Endothelial cell (in vitro differentiated cells): ENCODE results near the gene MOCOS. TPM values are rescaled to one million over a fixed set of nuclear protein-coding genes. Genes with fewer than 3 reads are reported as not detected.

Source experiments
- DNase-seq: peaks from one replicate; pipeline ENCODE4 v3.0.0; 2021; ENCODE audit warnings: low spot score
- H3K27ac Mint-ChIP-seq: one replicate; pipeline ENCODE4 v1.8.0; 2021; ENCODE audit warnings: mixed read lengths, inconsistent platforms; ENCODE audit not compliant: unreplicated experiment
- H3K27me3 Mint-ChIP-seq: one replicate; pipeline ENCODE4 v1.8.0; 2021; ENCODE audit warnings: mild to moderate bottlenecking, moderate library complexity, mixed read lengths, inconsistent platforms; ENCODE audit not compliant: unreplicated experiment
- H3K36me3 Mint-ChIP-seq: one replicate; pipeline ENCODE4 v1.8.0; 2021; ENCODE audit warnings: mild to moderate bottlenecking, low read depth, mixed read lengths, inconsistent platforms; ENCODE audit not compliant: unreplicated experiment
- H3K4me1 Mint-ChIP-seq: one replicate; pipeline ENCODE4 v1.8.0; 2021; ENCODE audit warnings: mild to moderate bottlenecking, mixed read lengths, inconsistent platforms; ENCODE audit not compliant: unreplicated experiment
- H3K4me3 Mint-ChIP-seq: one replicate; pipeline ENCODE4 v1.8.0; 2021; ENCODE audit warnings: mild to moderate bottlenecking, mixed read lengths, inconsistent platforms; ENCODE audit not compliant: unreplicated experiment
- H3K9me3 Mint-ChIP-seq: one replicate; pipeline ENCODE4 v1.8.0; 2021; ENCODE audit warnings: mixed read lengths, inconsistent platforms; ENCODE audit not compliant: unreplicated experiment
- total RNA-seq: library from RNA; stranded (reverse); fragmentation: NEBNext Ultra II Directional; extraction: Animal tissue kit (Norgen Biotek cat#: 25700); gene quantifications from one replicate; pipeline ENCODE4 v1.2.1, GENCODE V29; 2021; ENCODE audit not compliant: unreplicated experiment
- TF ChIP-seq, protein P1 (sequence below): fragments of 200-600 bp; sonication (generic); IDR thresholded peaks from one replicate; pipeline ENCODE4 v1.5.0; 2021; ENCODE audit warnings: antibody characterized with exemption; ENCODE audit not compliant: unreplicated experiment

MOCOS gene
- total RNA-seq, 1 donor from 2014 or later = 0.56 TPM

DNA sequence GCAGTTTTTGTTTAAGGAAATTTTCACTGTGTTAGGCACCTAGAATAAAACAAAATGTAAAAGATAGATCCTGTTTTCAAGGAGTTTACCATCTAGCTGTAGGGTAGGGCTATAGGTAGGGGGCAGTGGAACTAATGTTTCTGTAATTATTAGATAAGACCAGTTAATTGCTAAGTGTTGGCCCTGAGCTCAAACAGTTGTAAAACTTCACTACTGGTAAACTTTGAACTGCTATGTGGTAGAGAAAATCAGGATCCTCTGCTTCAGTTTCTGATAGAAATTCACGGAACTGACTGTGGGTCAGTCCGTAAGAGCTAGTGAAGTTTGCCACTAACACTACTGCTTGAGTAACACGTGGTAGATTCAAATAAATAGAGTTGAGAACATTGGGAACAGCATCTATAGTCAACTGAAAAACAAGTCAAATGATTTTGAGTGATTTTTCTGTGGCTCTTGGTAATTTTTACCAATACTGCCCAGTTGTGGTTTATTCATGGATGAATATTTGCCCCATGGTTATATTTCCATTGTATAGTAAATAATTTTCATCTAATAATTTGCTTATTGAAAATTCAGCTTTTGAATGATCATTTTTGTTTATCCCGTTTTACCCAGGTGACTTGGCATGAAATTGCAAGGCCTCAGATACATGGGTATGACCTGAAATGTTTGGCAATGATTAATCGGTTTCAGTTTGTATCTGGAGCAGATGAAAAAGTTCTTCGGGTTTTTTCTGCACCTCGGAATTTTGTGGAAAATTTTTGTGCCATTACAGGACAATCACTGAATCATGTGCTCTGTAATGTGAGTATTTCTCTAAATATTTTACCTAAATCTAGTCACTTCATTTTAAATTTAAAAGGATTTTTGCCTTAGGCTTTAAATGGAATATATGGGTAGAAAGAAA lies 31.2 kb upstream of the MOCOS start:
- H3K4me3 Mint-ChIP-seq = no peak overlapping the region

DNA sequence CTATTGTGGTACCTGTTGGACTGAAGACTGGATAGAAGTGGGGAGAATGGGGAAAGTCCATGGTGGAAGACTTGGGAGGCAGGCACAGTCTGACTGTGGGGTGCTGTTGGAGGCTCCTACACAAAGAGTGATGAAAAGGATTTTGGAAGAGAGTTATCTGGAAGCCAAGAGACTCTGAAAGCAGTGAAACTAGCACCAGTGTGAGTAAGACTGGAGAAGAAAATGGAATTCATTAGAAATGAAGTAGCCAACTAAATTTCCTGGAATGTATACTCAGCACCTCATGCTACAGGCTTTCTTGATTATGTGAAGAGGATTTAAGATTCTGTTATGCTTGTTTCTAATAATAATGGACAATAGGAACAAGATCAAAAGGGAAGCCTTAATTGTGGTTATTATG lies 29.9 kb upstream of the MOCOS start:
- no peak overlapping the region for H3K4me3 Mint-ChIP-seq
- H3K27me3 Mint-ChIP-seq = peaks cover 4% of the 10 kb centered on the region
- peaks cover 30% of the 10 kb centered on the region for H3K36me3 Mint-ChIP-seq
- TF ChIP-seq, protein P1, sequence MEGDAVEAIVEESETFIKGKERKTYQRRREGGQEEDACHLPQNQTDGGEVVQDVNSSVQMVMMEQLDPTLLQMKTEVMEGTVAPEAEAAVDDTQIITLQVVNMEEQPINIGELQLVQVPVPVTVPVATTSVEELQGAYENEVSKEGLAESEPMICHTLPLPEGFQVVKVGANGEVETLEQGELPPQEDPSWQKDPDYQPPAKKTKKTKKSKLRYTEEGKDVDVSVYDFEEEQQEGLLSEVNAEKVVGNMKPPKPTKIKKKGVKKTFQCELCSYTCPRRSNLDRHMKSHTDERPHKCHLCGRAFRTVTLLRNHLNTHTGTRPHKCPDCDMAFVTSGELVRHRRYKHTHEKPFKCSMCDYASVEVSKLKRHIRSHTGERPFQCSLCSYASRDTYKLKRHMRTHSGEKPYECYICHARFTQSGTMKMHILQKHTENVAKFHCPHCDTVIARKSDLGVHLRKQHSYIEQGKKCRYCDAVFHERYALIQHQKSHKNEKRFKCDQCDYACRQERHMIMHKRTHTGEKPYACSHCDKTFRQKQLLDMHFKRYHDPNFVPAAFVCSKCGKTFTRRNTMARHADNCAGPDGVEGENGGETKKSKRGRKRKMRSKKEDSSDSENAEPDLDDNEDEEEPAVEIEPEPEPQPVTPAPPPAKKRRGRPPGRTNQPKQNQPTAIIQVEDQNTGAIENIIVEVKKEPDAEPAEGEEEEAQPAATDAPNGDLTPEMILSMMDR = no peak
- no peak overlapping the region for H3K27ac Mint-ChIP-seq
- DNase-seq = no peak
- no peaks in the 10 kb centered on the region for H3K4me1 Mint-ChIP-seq
- no peaks in the 10 kb centered on the region for H3K9me3 Mint-ChIP-seq

More for the DNA sequence above, 31.2 kb upstream of the MOCOS start:
- no peak overlapping the region for H3K27ac Mint-ChIP-seq
- H3K9me3 Mint-ChIP-seq = no peaks in the 10 kb centered on the region
- TF ChIP-seq, protein P1 = no peak
- no peaks in the 10 kb centered on the region for H3K4me1 Mint-ChIP-seq
- peaks cover 30% of the 10 kb centered on the region for H3K36me3 Mint-ChIP-seq
- peaks cover 4% of the 10 kb centered on the region for H3K27me3 Mint-ChIP-seq
- no peak for DNase-seq

DNA sequence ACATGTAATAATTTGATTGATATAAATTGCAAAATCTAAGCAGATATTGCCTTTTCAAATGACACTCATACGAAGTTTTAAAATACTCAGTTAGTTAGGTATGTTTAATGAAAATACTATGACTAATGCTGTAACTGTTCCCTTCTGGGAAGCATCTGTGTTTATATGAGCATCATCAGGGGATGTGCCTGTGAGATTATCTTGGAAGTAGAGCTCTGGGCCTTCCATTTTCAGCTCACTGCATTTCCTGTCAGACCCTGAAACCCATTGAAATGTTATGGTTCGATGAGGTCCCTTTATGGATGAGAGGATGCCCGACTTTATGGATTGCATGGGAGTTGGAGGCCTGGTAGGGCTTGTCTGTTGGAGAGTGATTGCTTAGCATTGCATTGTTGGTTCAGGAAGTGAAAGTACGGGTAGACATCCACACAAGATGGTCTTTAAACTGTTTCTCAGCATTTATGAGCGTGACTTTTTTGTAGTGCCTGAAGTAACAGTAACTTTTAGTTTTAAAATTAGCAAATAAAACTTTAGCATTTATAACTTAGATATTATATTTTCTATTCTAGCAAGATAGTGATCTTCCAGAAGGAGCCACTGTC lies 28.9 kb upstream of the MOCOS start:
- Mint-ChIP-seq H3K4me1 (no peaks in the 10 kb centered on the region), H3K36me3 (peaks cover 25% of the 10 kb centered on the region), H3K4me3 (no peak overlapping the region), H3K9me3 (no peaks in the 10 kb centered on the region), H3K27ac (no peak overlapping the region), H3K27me3 (peaks cover 4% of the 10 kb centered on the region)
- DNase-seq = no peak
- TF ChIP-seq, protein P1 = no peak

DNA sequence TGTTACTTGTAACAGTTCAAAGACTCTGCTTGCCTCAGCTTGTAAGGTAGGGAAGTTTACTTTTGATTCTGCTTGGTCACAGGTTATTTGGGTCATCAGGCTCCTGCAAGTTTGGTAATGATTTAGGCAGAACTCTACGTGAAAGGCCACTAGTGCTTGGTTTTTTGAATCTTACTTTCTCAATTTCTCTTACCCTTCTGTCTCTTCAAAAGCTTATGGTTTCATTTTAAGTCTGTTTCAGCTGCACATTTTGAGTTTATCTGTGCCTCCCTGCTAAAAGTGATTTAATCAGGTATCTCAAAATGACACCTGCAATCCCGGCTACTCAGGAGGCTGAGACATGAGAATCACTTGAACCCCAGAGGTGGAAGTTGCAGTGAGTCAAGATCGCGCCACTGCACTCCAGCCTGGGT lies 26.3 kb upstream of the MOCOS start:
- H3K9me3 Mint-ChIP-seq = no peaks in the 10 kb centered on the region
- no peak for DNase-seq
- no peak overlapping the region for H3K27ac Mint-ChIP-seq
- peaks cover 16% of the 10 kb centered on the region for H3K36me3 Mint-ChIP-seq
- peaks cover 4% of the 10 kb centered on the region for H3K27me3 Mint-ChIP-seq
- H3K4me1 Mint-ChIP-seq = no peaks in the 10 kb centered on the region
- H3K4me3 Mint-ChIP-seq = no peak overlapping the region
- TF ChIP-seq, protein P1 = no peak

DNA sequence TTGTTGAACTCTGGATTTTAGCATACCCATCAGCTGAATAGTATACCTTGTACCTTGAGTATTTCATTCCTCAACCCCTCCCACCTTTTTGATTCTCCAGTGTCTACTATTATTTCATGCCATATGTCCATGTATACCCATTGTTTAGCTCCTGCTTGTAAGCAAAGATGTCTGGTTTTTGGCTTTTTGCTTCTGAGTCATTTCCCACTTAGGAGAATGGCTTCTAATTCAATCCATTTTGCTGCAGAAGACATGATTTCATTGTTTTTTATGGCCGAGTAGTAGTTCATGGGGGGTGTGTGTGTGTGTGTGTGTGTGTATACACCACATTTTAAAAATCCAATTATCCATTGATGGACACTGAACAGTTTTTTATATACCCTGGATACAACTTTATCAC lies 24.3 kb upstream of the MOCOS start:
- H3K27ac Mint-ChIP-seq = no peak overlapping the region
- H3K27me3 Mint-ChIP-seq = peaks cover 4% of the 10 kb centered on the region
- DNase-seq = no peak
- H3K9me3 Mint-ChIP-seq = no peaks in the 10 kb centered on the region
- no peaks in the 10 kb centered on the region for H3K4me1 Mint-ChIP-seq
- H3K36me3 Mint-ChIP-seq = peaks cover 18% of the 10 kb centered on the region
- H3K4me3 Mint-ChIP-seq = no peak overlapping the region
- TF ChIP-seq, protein P1 = no peak
